Uterus (tissue), 4 donors: ENCODE data around the gene GRIA1. TPM values are rescaled to one million over a fixed set of nuclear protein-coding genes. Genes with fewer than 3 reads are reported as not detected.

Experiments used
- DNase-seq, 2 donors: peaks; one replicate each; pipeline ENCODE4 v3.0.0-alpha.2; 2019 to 2020
- H3K27ac ChIP-seq, 2 donors: fragments of 200-600 bp; sonication (generic); 1 replicate in 1 of 2; 2 replicates in 1 of 2; pipeline ENCODE4 v1.5.1; 2016 to 2018
- H3K27me3 ChIP-seq, 2 donors: fragments of 200-600 bp; sonication (generic); one replicate each; pipeline ENCODE4 v1.5.1; 2018 to 2019; ENCODE audit warnings: control low read depth in 1 of 2
- H3K36me3 ChIP-seq, 2 donors: fragments of 200-600 bp; sonication (generic); one replicate each; pipeline ENCODE4 v1.5.1; 2019; ENCODE audit warnings: control low read depth in 1 of 2
- H3K4me1 ChIP-seq, 2 donors: fragments of 200-600 bp; sonication (generic); one replicate each; pipeline ENCODE4 v1.5.1; 2018 to 2019; ENCODE audit warnings: control low read depth in 1 of 2
- H3K4me3 ChIP-seq, 2 donors: fragments of 200-600 bp; sonication (generic); 1 replicate in 1 of 2; 2 replicates in 1 of 2; pipeline ENCODE4 v1.5.1; 2018 to 2019; ENCODE audit warnings: mild to moderate bottlenecking in 1 of 2
- H3K9me3 ChIP-seq, 2 donors: fragments of 200-600 bp; sonication (generic); one replicate each; pipeline ENCODE4 v1.5.1; 2019; ENCODE audit warnings: control low read depth in 1 of 2
- CTCF ChIP-seq, 4 experiments: fragments of 200-600 bp in 2 of 4; fragments of 450-650 bp in 2 of 4; sonication (generic) in 2 of 4; IDR thresholded peaks; one replicate each; pipeline ENCODE4 v1.5.1; 2016 to 2019; ENCODE audit warnings: antibody characterized with exemption in 4 of 4, mild to moderate bottlenecking in 2 of 4, moderate library complexity in 1 of 4
- POLR2A ChIP-seq, 2 donors: fragments of 450-650 bp; IDR thresholded peaks; one replicate each; pipeline ENCODE4 v1.6.1; 2016; ENCODE audit warnings: antibody characterized with exemption in 2 of 2, mild to moderate bottlenecking in 1 of 2, moderate library complexity in 1 of 2
- intact Hi-C: fragments of 100-400 bp; cut with DNase I; formaldehyde crosslinking; loops from one replicate; pipeline ENCODE4 v1.15.1; 2023; ENCODE audit warnings: low total_unique reads
- total RNA-seq, 4 donors: library from RNA; depleted of rRNA in 3 of 4; stranded (reverse); fragments of >200 nt in 3 of 4; gene quantifications; one replicate each; pipeline versions ENCODE4 v1.1.0 to v1.2.4, GENCODE V29; 2014 to 2023
- donor health status: DM: yes; HTN: yes; CAD: no.

Gene GRIA1
- total RNA-seq, 4 donors from 2014 or later, result 0.37 to 24.1 (median 1.5) TPM; not detected in 1

GRCh38 chr5:153672347-153673090, 182.0 kb downstream of the GRIA1 start:
- DNase-seq, result no peak
- intact Hi-C loops, result no loop called here
- Histone ChIP-seq H3K9me3 (no peaks in the 10 kb centered on the region), H3K4me1 (no peaks in the 10 kb centered on the region), H3K27ac (no peak overlapping the region), H3K4me3 (no peak overlapping the region), H3K27me3 (no peaks in the 10 kb centered on the region), H3K36me3 (no peaks in the 10 kb centered on the region)
- TF ChIP-seq POLR2A (IDR thresholded peaks at IDR 0.05), result no peak

GRCh38 chr5:153674356-153674755, 183.9 kb downstream of the GRIA1 start:
- intact Hi-C loops, result no loop called here
- Histone ChIP-seq H3K4me1 (no peaks in the 10 kb centered on the region), H3K36me3 (no peaks in the 10 kb centered on the region), H3K9me3 (no peaks in the 10 kb centered on the region), H3K27me3 (no peaks in the 10 kb centered on the region), H3K27ac (no peak overlapping the region), H3K4me3 (no peak overlapping the region)
- no peak for TF ChIP-seq POLR2A (IDR thresholded peaks at IDR 0.05)
- TF ChIP-seq CTCF (IDR thresholded peaks at IDR 0.05), result no peak
- DNase-seq, result no peak

- intact Hi-C loops, result no loop called here
- TF ChIP-seq POLR2A (IDR thresholded peaks at IDR 0.05) (no peak), CTCF (IDR thresholded peaks at IDR 0.05) (no peak)
- Histone ChIP-seq H3K4me1 (no peaks in the 10 kb centered on the region), H3K27me3 (no peaks in the 10 kb centered on the region), H3K27ac (no peak overlapping the region), H3K9me3 (no peaks in the 10 kb centered on the region), H3K36me3 (no peaks in the 10 kb centered on the region), H3K4me3 (no peak overlapping the region)
- no peak for DNase-seq
Measured at GRCh38 chr5:153676406-153676805, 185.9 kb downstream of the GRIA1 start.

GRCh38 chr5:153676821-153677220, 186.4 kb downstream of the GRIA1 start:
- intact Hi-C loops, result no loop called here
- no peak for DNase-seq
- Histone ChIP-seq H3K4me3 (no peak overlapping the region), H3K27ac (no peak overlapping the region), H3K9me3 (no peaks in the 10 kb centered on the region), H3K4me1 (no peaks in the 10 kb centered on the region), H3K27me3 (no peaks in the 10 kb centered on the region), H3K36me3 (no peaks in the 10 kb centered on the region)
- TF ChIP-seq POLR2A (IDR thresholded peaks at IDR 0.05) (no peak), CTCF (IDR thresholded peaks at IDR 0.05) (no peak)

GRCh38 chr5:153678617-153679329, 188.3 kb downstream of the GRIA1 start:
- no peak for DNase-seq
- H3K4me1 ChIP-seq, result no peaks in the 10 kb centered on the region
- no peak overlapping the region for H3K27ac ChIP-seq
- intact Hi-C loops, result no loop called here
- no peaks in the 10 kb centered on the region for H3K36me3 ChIP-seq
- H3K9me3 ChIP-seq, result no peaks in the 10 kb centered on the region
- no peak overlapping the region for H3K4me3 ChIP-seq
- TF ChIP-seq CTCF (IDR thresholded peaks at IDR 0.05) (no peak), POLR2A (IDR thresholded peaks at IDR 0.05) (no peak)
- no peaks in the 10 kb centered on the region for H3K27me3 ChIP-seq
